K562 (cell line): Measurements from ENCODE around the gene GBA3. TPM values are rescaled to one million over a fixed set of nuclear protein-coding genes. Genes with fewer than 3 reads are reported as not detected.

Source experiments
- ATAC-seq: fragments of 200-7000 bp; cut with Tn5 transposase; 3 replicates; pipeline ENCODE4 v1.9.1; 2020; ENCODE audit warnings: moderate library complexity
- BruUV-seq: library from RNA; stranded (reverse); fragments of 400-500 nt; replicated peaks from 2 replicates; lab custom pipeline; 2021; lab: Mats Ljungman, UMichigan
- CTCF ChIA-PET: fragments of 300-600 bp; formaldehyde crosslinking; extraction: SDS; loops from one replicate; lab custom pipeline; 2021; ENCODE audit warnings: low intra/inter-chr PET ratio; lab: Yijun Ruan, JAX
- POLR2A ChIA-PET: fragments of 300-600, 350-650 bp; sonication (Branson Sonifier 250); formaldehyde crosslinking; extraction: SDS; loops from one replicate; lab custom pipeline; 2021; ENCODE audit warnings: antibody characterized with exemption, inconsistent platforms; lab: Yijun Ruan, JAX
- DNase-seq, 4 experiments: peaks; one replicate each; pipeline versions ENCODE4 v3.0.0 to v3.0.0-alpha.2; 2011 to 2018; ENCODE audit warnings: low spot score in 3 of 4, mixed read lengths in 3 of 4; ENCODE audit errors: extremely low read depth in 1 of 4
- FAIRE-seq: peaks from 2 replicates; lab custom pipeline; 2011; peaks lifted over from hg19 to GRCh38; lab: Jason Lieb, UNC
- H2AFZ ChIP-seq: 2 replicates; pipeline ENCODE4 v1.6.0; 2011; ENCODE audit warnings: low read depth, low read length, control low read depth, inconsistent platforms
- H3K27ac ChIP-seq: fragments of 200-600 bp; 3 replicates; pipeline ENCODE4 v1.8.0; 2011; ENCODE audit warnings: low read depth, mild to moderate bottlenecking, control low read depth, inconsistent platforms, low read length, moderate library complexity, mixed read lengths; ENCODE audit errors: extremely low read depth
- H3K27me3 ChIP-seq, 2 experiments: fragments of 300-600 bp in 1 of 2; 2 replicates in 1 of 2; 3 replicates in 1 of 2; pipeline versions ENCODE4 v1.6.0 to v1.8.0; 2011; ENCODE audit warnings: inconsistent platforms in 2 of 2, low read length in 2 of 2, mild to moderate bottlenecking in 1 of 2, mixed read lengths in 1 of 2, moderate library complexity in 1 of 2; ENCODE audit not compliant: control insufficient read depth in 2 of 2, insufficient read depth in 2 of 2
- H3K36me3 ChIP-seq: fragments of 300-600 bp; 3 replicates; pipeline ENCODE4 v1.8.0; 2011; ENCODE audit warnings: mild to moderate bottlenecking, low read length, inconsistent platforms; ENCODE audit not compliant: control insufficient read depth, insufficient read depth
- H3K4me1 ChIP-seq, 2 experiments: fragments of 200-600 bp in 1 of 2; replicated peaks in 1 of 2; 2 replicates in 1 of 2; 3 replicates in 1 of 2; pipeline versions ENCODE4 v1.5.1 to v1.8.0; 2011; ENCODE audit warnings: inconsistent platforms in 2 of 2, low read length in 2 of 2, mild to moderate bottlenecking in 1 of 2, mixed read lengths in 1 of 2, moderate library complexity in 1 of 2; ENCODE audit not compliant: control insufficient read depth in 2 of 2, insufficient read depth in 2 of 2
- H3K4me2 ChIP-seq: 2 replicates; pipeline ENCODE4 v1.6.1; 2011; ENCODE audit warnings: low read length, control low read depth, inconsistent platforms, mixed read lengths; ENCODE audit not compliant: insufficient read depth
- H3K4me3 ChIP-seq: fragments of 200-600 bp; sonication (generic), shearing (Covaris generic); 2 replicates; pipeline ENCODE4 v1.5.1; 2016; ENCODE audit warnings: control low read depth, inconsistent platforms
- H3K79me2 ChIP-seq: fragments of 200-600 bp; 3 replicates; pipeline ENCODE4 v1.8.0; 2011; ENCODE audit warnings: low read length, inconsistent platforms; ENCODE audit not compliant: control insufficient read depth, insufficient read depth
- H3K9ac ChIP-seq, 2 experiments: 2 replicates each; pipeline versions ENCODE4 v1.6.0 to v1.6.1; 2011; ENCODE audit warnings: low read depth in 2 of 2, low read length in 2 of 2, control low read depth in 1 of 2, inconsistent platforms in 1 of 2, mild to moderate bottlenecking in 1 of 2, mixed read lengths in 1 of 2; ENCODE audit not compliant: insufficient read depth in 1 of 2
- H3K9me1 ChIP-seq: one replicate; pipeline ENCODE4 v1.6.0; 2011; ENCODE audit warnings: inconsistent platforms, mild to moderate bottlenecking, low read length, moderate library complexity; ENCODE audit not compliant: control insufficient read depth, insufficient read depth
- H3K9me3 ChIP-seq: replicated peaks from 2 replicates; pipeline ENCODE4 v1.5.1; 2011; ENCODE audit warnings: low read depth, low read length, inconsistent platforms; ENCODE audit not compliant: control insufficient read depth, insufficient read depth
- H4K20me1 ChIP-seq: replicated peaks from 2 replicates; pipeline ENCODE4 v1.6.1; 2011; ENCODE audit warnings: low read length, inconsistent platforms, mixed read lengths; ENCODE audit not compliant: control insufficient read depth, insufficient read depth
- CREBBP ChIP-seq: IDR thresholded peaks from one replicate; pipeline ENCODE4 v1.6.1; 2012; ENCODE audit warnings: low read depth, mild to moderate bottlenecking, control low read depth, inconsistent platforms, low read length
- EWSR1 ChIP-seq: fragments of 450-650 bp; IDR thresholded peaks from 2 replicates; pipeline ENCODE4 v1.6.1; 2018; ENCODE audit warnings: borderline replicate concordance, mild to moderate bottlenecking, low read depth, moderate library complexity; ENCODE audit not compliant: partially characterized antibody
- GMEB1 ChIP-seq: fragments of 250-450 bp; sonication (Bioruptor Pico); IDR thresholded peaks from 2 replicates; pipeline ENCODE4 v1.4.0; 2020; ENCODE audit warnings: mild to moderate bottlenecking
- HDAC1 ChIP-seq, 2 experiments: fragments of 450-650 bp; IDR thresholded peaks; 2 replicates each; pipeline ENCODE4 v1.6.1; 2016 to 2017; ENCODE audit warnings: inconsistent platforms in 1 of 2, mild to moderate bottlenecking in 1 of 2, moderate library complexity in 1 of 2
- JUNB ChIP-seq: fragments of 450-650 bp; formaldehyde crosslinking; conservative IDR thresholded peaks from 2 replicates; pipeline ENCODE4 v1.4.0; 2020; ENCODE audit warnings: mild to moderate bottlenecking
- MYBL2 ChIP-seq, 2 experiments: fragments of 450-650 bp in 1 of 2; sonication (generic) in 1 of 2; formaldehyde crosslinking in 1 of 2; IDR thresholded peaks; 2 replicates each; pipeline versions ENCODE4 v1.6.1 to v1.8.1; 2017 to 2022; ENCODE audit warnings: borderline replicate concordance in 1 of 2, inconsistent platforms in 1 of 2, low read depth in 1 of 2, mild to moderate bottlenecking in 1 of 2, missing genetic modification reagents in 1 of 2, moderate library complexity in 1 of 2
- NBN ChIP-seq: fragments of 450-650 bp; IDR thresholded peaks from 2 replicates; pipeline ENCODE4 v1.6.1; 2016; ENCODE audit warnings: low read depth, mild to moderate bottlenecking
- POLR2AphosphoS2 ChIP-seq: IDR thresholded peaks from 2 replicates; pipeline ENCODE4 v1.6.1; 2012; ENCODE audit warnings: low read length, improper control_type of control experiment
- PTRF ChIP-seq: fragments of 450-650 bp; IDR thresholded peaks from 2 replicates; pipeline ENCODE4 v1.6.1; 2016; ENCODE audit warnings: mild to moderate bottlenecking, missing genetic modification characterization, missing compliant biosample characterization
- SAFB2 ChIP-seq: fragments of 200-400 bp; formaldehyde crosslinking; IDR thresholded peaks from 2 replicates; pipeline ENCODE4 v1.6.1; 2018; ENCODE audit warnings: borderline replicate concordance, low read length, low read depth, moderate library complexity; ENCODE audit not compliant: severe bottlenecking
- SIN3B ChIP-seq: fragments of 450-650 bp; IDR thresholded peaks from 2 replicates; pipeline ENCODE4 v1.6.1; 2017; ENCODE audit warnings: low read depth, mild to moderate bottlenecking, moderate library complexity
- SNIP1 ChIP-seq: fragments of 450-650 bp; IDR thresholded peaks from 2 replicates; pipeline ENCODE4 v1.7.1; 2017; ENCODE audit warnings: low read depth, mild to moderate bottlenecking
- WGBS: fragments of 100-300 bp; shearing (Covaris generic); methylation state at CpG from one replicate; pipeline ENCODE4 v1.1.6; 2016; ENCODE audit warnings: low coverage, mixed read lengths; ENCODE audit not compliant: insufficient coverage; ENCODE audit errors: missing lambda C conversion rate; 5-methylcytosine and 5-hydroxymethylcytosine counted together
- in situ Hi-C: fragments of 300-500 bp; cut with MboI; formaldehyde crosslinking; loops from 4 replicates; pipeline ENCODE4 v1.15.0; 2018; ENCODE audit warnings: inconsistent platforms, mixed read lengths
- intact Hi-C: fragments of 100-400 bp; cut with micrococcal nuclease; formaldehyde crosslinking; loops from 2 replicates; pipeline ENCODE4 v1.14.2; 2022
- polyA plus RNA-seq, 8 experiments: library from polyadenylated mRNA; depleted of rRNA in 4 of 8; stranded (reverse) in 5 of 8; unstranded in 3 of 8; fragments of >200 nt; fragmentation: Nextera tagmentation in 2 of 8; fragmentation: Illumina TruSeq in 1 of 8; extraction: Ambion mirVana in 2 of 8; extraction: Trizol in 1 of 8; gene quantifications; 2 replicates each; pipeline versions ENCODE4 v1.2.1 to v1.2.3, GENCODE V29; 2011 to 2014; ENCODE audit warnings: inconsistent platforms in 1 of 8, missing spikeins in 1 of 8
- total RNA-seq, 7 experiments: library from RNA; depleted of rRNA in 6 of 7; stranded (reverse); fragments of >200 nt in 6 of 7; fragmentation: Illumina TruSeq in 2 of 7; extraction: Trizol in 2 of 7; gene quantifications; 2 replicates each; pipeline versions ENCODE4 v1.2.1 to v1.2.3, GENCODE V29; 2011 to 2021; ENCODE audit warnings: low replicate concordance in 1 of 7

Gene GBA3
- total and polyA plus RNA-seq, 9 of the 15 experiments (the other 6 are each of a cell fraction or from before 2014, with no cell fraction given) = 0.13 to 0.75 (median 0.40) TPM; not detected in 1

GRCh38 chr4:22712105-22712504, 19.4 kb downstream of the GBA3 start:
- Histone ChIP-seq H3K4me3 (no peak overlapping the region), H3K9ac (no peak overlapping the region), H3K36me3 (no peaks in the 10 kb centered on the region), H3K27me3 (no peaks in the 10 kb centered on the region), H3K4me1 (no peaks in the 10 kb centered on the region), H3K27ac (no peak overlapping the region), H3K9me1 (no peaks in the 10 kb centered on the region), H3K4me2 (no peak overlapping the region), H3K79me2 (no peaks in the 10 kb centered on the region), H4K20me1 (no peaks in the 10 kb centered on the region), H3K9me3 (no peaks in the 10 kb centered on the region; the same call in 1 of the 2 replicates), H2AFZ (no peak overlapping the region)
- WGBS = 1% methylated on average over 4 of the region's 4 CpGs
- no TSS peak for BruUV-seq
- TF ChIP-seq SIN3B = no peak
- no peak for TF ChIP-seq MYBL2 (IDR thresholded peaks at IDR 0.05; ENCODE audit: low read depth)
- TF ChIP-seq MYBL2 (CRISPR knock-in tag; IDR thresholded peaks at IDR 0.05; ENCODE audit: borderline replicate concordance) = no peak
- no peak for TF ChIP-seq HDAC1 (IDR thresholded peaks at IDR 0.05)
- TF ChIP-seq JUNB = no peak
- no peak for TF ChIP-seq PTRF (tag)
- TF ChIP-seq GMEB1 (CRISPR knock-in tag) = no peak
- no peak for TF ChIP-seq SAFB2
- TF ChIP-seq CREBBP = no peak
- no peak for TF ChIP-seq NBN
- no peak for TF ChIP-seq EWSR1
- no peak for TF ChIP-seq POLR2AphosphoS2
- TF ChIP-seq SNIP1 = no peak
- CTCF ChIA-PET = no interaction called here
- in situ Hi-C loops (no loop called here), intact Hi-C loops (no loop called here)
- DNase-seq = no peak
- POLR2A ChIA-PET = no interaction called here
- ATAC-seq = no peak
- FAIRE-seq = no peak
